Measurements from ENCODE around the gene GPR39.

Gene GPR39

DNA sequence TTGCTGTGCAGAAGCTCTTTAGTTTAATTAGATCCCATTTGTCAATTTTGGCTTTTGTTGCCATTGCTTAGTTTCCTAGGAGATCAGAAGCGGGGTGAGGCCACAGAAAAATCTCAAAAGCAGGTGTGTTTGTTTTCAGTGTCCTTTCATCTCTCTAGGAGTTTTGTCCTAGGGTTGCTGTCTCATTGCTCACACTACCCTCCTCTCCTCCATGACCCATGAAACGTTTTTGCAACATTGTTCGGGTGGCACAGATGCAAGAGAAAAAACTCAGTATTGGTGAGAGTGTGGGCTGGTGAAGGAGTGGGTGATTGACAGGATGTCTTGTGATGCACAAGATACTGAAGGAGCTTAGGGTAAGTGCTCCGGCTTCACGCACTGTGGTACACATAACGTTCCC lies 149.8 kb downstream of the GPR39 start:
- H3K4me3 ChIP-seq (ENCODE audit: low read depth, low read length), result no peak overlapping the region
- H3K79me2 ChIP-seq (ENCODE audit: control insufficient read depth, insufficient read depth, low read length, poor library complexity), result no peaks in the 10 kb centered on the region
- no peak overlapping the region for H4K91ac ChIP-seq (ENCODE audit: low read depth, low read length)
- no peaks in the 10 kb centered on the region for H3K27me3 ChIP-seq (ENCODE audit: insufficient read depth, low read length)
- H3K18ac ChIP-seq (ENCODE audit: low read length), result no peak overlapping the region
- no peak overlapping the region for H4K8ac ChIP-seq (ENCODE audit: low read depth, low read length)
- H3K23ac ChIP-seq (ENCODE audit: low read length), result no peak overlapping the region
- no peak overlapping the region for H2AFZ ChIP-seq (ENCODE audit: insufficient read depth, low read length, poor library complexity)
- H3K79me1 ChIP-seq (ENCODE audit: low read length), result no peaks in the 10 kb centered on the region
- no peak overlapping the region for H3K14ac ChIP-seq (ENCODE audit: low read length)
- no peaks in the 10 kb centered on the region for H3K9me3 ChIP-seq (ENCODE audit: insufficient read depth, low read depth, low read length)
- H3K4ac ChIP-seq (ENCODE audit: low read depth, low read length), result no peak overlapping the region
- H2AK5ac ChIP-seq (ENCODE audit: low read length), result no peak overlapping the region
- no peak overlapping the region for H3K9ac ChIP-seq (ENCODE audit: low read length)
- H3K36me3 ChIP-seq (ENCODE audit: control insufficient read depth in 1 of 2, insufficient read depth in 2 of 2, low read length in 2 of 2), result no peaks in the 10 kb centered on the region
- no peak overlapping the region for H2BK5ac ChIP-seq (ENCODE audit: low read depth, low read length, poor library complexity)
- H3K4me1 ChIP-seq (ENCODE audit: control insufficient read depth in 1 of 2, insufficient read depth in 2 of 2, low read length in 2 of 2), result no peaks in the 10 kb centered on the region
- H2BK12ac ChIP-seq (ENCODE audit: low read length), result no peak overlapping the region
- no peak overlapping the region for H3K4me2 ChIP-seq (ENCODE audit: low read length)
- no peak overlapping the region for H2BK120ac ChIP-seq (ENCODE audit: insufficient read depth, low read length, poor library complexity)
- no peak for DNase-seq
- no peak overlapping the region for H4K12ac ChIP-seq (ENCODE audit: low read depth, low read length)
- no CpG with 5 or more reads among the region's 6 CpGs for WGBS (ENCODE audit: extremely low coverage, insufficient coverage, insufficient read length)
- H3K27ac ChIP-seq (ENCODE audit: low read depth, low read length), result no peak overlapping the region

DNA sequence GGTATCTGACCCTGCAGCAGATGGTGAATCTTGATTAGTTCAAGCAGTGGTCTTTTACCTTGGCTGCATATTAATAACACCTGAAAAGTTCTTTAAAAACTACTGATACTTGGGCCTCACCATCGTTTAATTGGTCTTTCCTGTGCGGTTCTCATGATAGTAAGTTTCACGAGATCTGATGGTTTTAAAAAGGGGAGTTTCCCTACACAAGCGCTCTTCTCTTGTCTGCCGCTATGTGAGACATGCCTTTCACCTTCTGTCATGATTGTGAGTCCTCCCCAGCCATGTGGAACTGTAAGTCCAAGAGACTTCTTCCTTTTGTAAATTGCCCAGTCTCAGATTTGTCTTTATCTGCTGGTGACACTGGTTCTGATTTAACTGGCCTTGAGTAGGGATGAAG lies 151.1 kb downstream of the GPR39 start:
- H3K36me3 ChIP-seq (ENCODE audit: control insufficient read depth in 1 of 2, insufficient read depth in 2 of 2, low read length in 2 of 2), result no peaks in the 10 kb centered on the region
- no peaks in the 10 kb centered on the region for H3K79me2 ChIP-seq (ENCODE audit: control insufficient read depth, insufficient read depth, low read length, poor library complexity)
- no peak overlapping the region for H3K27ac ChIP-seq (ENCODE audit: low read depth, low read length)
- no peak overlapping the region for H3K14ac ChIP-seq (ENCODE audit: low read length)
- H3K18ac ChIP-seq (ENCODE audit: low read length), result no peak overlapping the region
- H2BK120ac ChIP-seq (ENCODE audit: insufficient read depth, low read length, poor library complexity), result no peak overlapping the region
- H3K9me3 ChIP-seq (ENCODE audit: insufficient read depth, low read depth, low read length), result no peaks in the 10 kb centered on the region
- WGBS (ENCODE audit: extremely low coverage, insufficient coverage, insufficient read length), result no CpG with 5 or more reads among the region's 5 CpGs
- no peak overlapping the region for H4K8ac ChIP-seq (ENCODE audit: low read depth, low read length)
- H2AK5ac ChIP-seq (ENCODE audit: low read length), result no peak overlapping the region
- no peak overlapping the region for H2BK5ac ChIP-seq (ENCODE audit: low read depth, low read length, poor library complexity)
- H4K91ac ChIP-seq (ENCODE audit: low read depth, low read length), result no peak overlapping the region
- no peaks in the 10 kb centered on the region for H3K27me3 ChIP-seq (ENCODE audit: insufficient read depth, low read length)
- H3K4me3 ChIP-seq (ENCODE audit: low read depth, low read length), result no peak overlapping the region
- no peaks in the 10 kb centered on the region for H3K4me1 ChIP-seq (ENCODE audit: control insufficient read depth in 1 of 2, insufficient read depth in 2 of 2, low read length in 2 of 2)
- no peak overlapping the region for H3K9ac ChIP-seq (ENCODE audit: low read length)
- no peak overlapping the region for H2AFZ ChIP-seq (ENCODE audit: insufficient read depth, low read length, poor library complexity)
- no peak overlapping the region for H2BK12ac ChIP-seq (ENCODE audit: low read length)
- no peak overlapping the region for H3K23ac ChIP-seq (ENCODE audit: low read length)
- H4K12ac ChIP-seq (ENCODE audit: low read depth, low read length), result no peak overlapping the region
- no peak overlapping the region for H3K4me2 ChIP-seq (ENCODE audit: low read length)
- peak in 1 of 2 donors; percentile 36 for DNase-seq
- H3K4ac ChIP-seq (ENCODE audit: low read depth, low read length), result no peak overlapping the region
- H3K79me1 ChIP-seq (ENCODE audit: low read length), result no peaks in the 10 kb centered on the region

DNA sequence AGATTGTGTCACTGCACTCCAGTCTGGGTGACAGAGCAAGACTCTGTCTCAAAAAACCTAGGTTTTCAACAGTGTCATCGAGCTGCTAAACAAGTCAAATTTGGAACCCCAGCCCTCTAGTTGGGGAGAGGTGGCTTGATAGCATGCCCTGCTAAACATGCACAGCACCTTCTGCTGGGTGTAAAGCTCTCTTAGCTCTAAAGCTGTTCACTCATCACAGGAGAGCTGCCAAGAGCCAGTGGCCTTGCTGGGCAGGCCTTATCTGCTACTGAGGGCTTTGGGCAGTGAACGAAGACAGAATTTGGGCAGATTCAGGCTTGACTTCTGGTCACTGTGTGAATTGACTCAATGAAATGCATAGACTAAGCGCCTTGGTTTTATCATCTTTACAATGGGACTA lies 152.1 kb downstream of the GPR39 start:
- no peaks in the 10 kb centered on the region for H3K79me2 ChIP-seq (ENCODE audit: control insufficient read depth, insufficient read depth, low read length, poor library complexity)
- H3K9me3 ChIP-seq (ENCODE audit: insufficient read depth, low read depth, low read length), result no peaks in the 10 kb centered on the region
- no peak overlapping the region for H3K4ac ChIP-seq (ENCODE audit: low read depth, low read length)
- DNase-seq, result no peak
- whole genome bisulfite sequencing (ENCODE audit: extremely low coverage, insufficient coverage, insufficient read length), result no CpG with 5 or more reads among the region's 3 CpGs
- no peak overlapping the region for H3K4me2 ChIP-seq (ENCODE audit: low read length)
- H3K27ac ChIP-seq (ENCODE audit: low read depth, low read length), result no peak overlapping the region
- no peak overlapping the region for H2BK12ac ChIP-seq (ENCODE audit: low read length)
- no peak overlapping the region for H3K14ac ChIP-seq (ENCODE audit: low read length)
- H3K23ac ChIP-seq (ENCODE audit: low read length), result no peak overlapping the region
- H3K4me1 ChIP-seq (ENCODE audit: control insufficient read depth in 1 of 2, insufficient read depth in 2 of 2, low read length in 2 of 2), result no peaks in the 10 kb centered on the region
- no peak overlapping the region for H2AFZ ChIP-seq (ENCODE audit: insufficient read depth, low read length, poor library complexity)
- no peak overlapping the region for H4K12ac ChIP-seq (ENCODE audit: low read depth, low read length)
- no peak overlapping the region for H3K18ac ChIP-seq (ENCODE audit: low read length)
- H3K27me3 ChIP-seq (ENCODE audit: insufficient read depth, low read length), result no peaks in the 10 kb centered on the region
- H2BK5ac ChIP-seq (ENCODE audit: low read depth, low read length, poor library complexity), result no peak overlapping the region
- no peak overlapping the region for H3K9ac ChIP-seq (ENCODE audit: low read length)
- H3K36me3 ChIP-seq (ENCODE audit: control insufficient read depth in 1 of 2, insufficient read depth in 2 of 2, low read length in 2 of 2), result no peaks in the 10 kb centered on the region
- no peak overlapping the region for H4K8ac ChIP-seq (ENCODE audit: low read depth, low read length)
- no peaks in the 10 kb centered on the region for H3K79me1 ChIP-seq (ENCODE audit: low read length)
- no peak overlapping the region for H2AK5ac ChIP-seq (ENCODE audit: low read length)
- no peak overlapping the region for H4K91ac ChIP-seq (ENCODE audit: low read depth, low read length)
- no peak overlapping the region for H3K4me3 ChIP-seq (ENCODE audit: low read depth, low read length)
- no peak overlapping the region for H2BK120ac ChIP-seq (ENCODE audit: insufficient read depth, low read length, poor library complexity)

DNA sequence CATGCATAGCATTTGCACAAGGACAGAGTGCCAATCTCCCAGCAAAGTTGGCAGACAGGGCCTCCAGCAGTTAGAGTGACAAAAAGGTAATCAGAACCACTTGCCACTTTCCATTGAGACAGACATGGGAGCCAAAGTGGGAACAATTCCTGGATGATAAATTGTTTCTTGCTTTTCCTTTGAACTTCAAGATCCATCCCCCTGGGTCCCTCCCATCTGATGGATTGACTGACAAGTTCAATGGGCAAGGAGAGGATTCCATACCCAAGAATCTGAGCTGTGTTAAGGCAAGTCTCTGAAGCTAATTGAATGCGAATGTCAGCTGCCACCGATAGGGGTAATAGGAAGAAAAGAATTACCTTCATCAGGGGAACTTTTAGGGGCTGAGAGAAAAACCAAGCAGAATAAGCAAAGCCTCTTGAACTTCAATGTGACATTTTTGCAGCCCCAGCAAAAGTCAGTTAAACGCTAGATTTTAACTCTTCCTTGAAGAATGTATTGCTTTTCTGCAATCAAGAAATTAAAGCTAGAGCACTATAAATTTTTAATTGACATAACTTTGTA lies 156.9 kb downstream of the GPR39 start:
- no peak overlapping the region for H3K4ac ChIP-seq (ENCODE audit: low read depth, low read length)
- no peak for DNase-seq
- WGBS (ENCODE audit: extremely low coverage, insufficient coverage, insufficient read length), result no CpG with 5 or more reads among the region's 3 CpGs

More for the DNA sequence above, 156.9 kb downstream of the GPR39 start:
- Histone ChIP-seq H3K36me3 (ENCODE audit: control insufficient read depth in 1 of 2, insufficient read depth in 2 of 2, low read length in 2 of 2) (no peaks in the 10 kb centered on the region), H3K14ac (ENCODE audit: low read length) (no peak overlapping the region), H3K18ac (ENCODE audit: low read length) (no peak overlapping the region), H3K23ac (ENCODE audit: low read length) (no peak overlapping the region), H4K91ac (ENCODE audit: low read depth, low read length) (no peak overlapping the region), H2BK120ac (ENCODE audit: insufficient read depth, low read length, poor library complexity) (no peak overlapping the region), H2AK5ac (ENCODE audit: low read length) (no peak overlapping the region), H2AFZ (ENCODE audit: insufficient read depth, low read length, poor library complexity) (no peak overlapping the region), H2BK5ac (ENCODE audit: low read depth, low read length, poor library complexity) (no peak overlapping the region), H3K9ac (ENCODE audit: low read length) (no peak overlapping the region), H3K79me1 (ENCODE audit: low read length) (no peaks in the 10 kb centered on the region), H4K8ac (ENCODE audit: low read depth, low read length) (no peak overlapping the region), H3K4me2 (ENCODE audit: low read length) (no peak overlapping the region), H3K27me3 (ENCODE audit: insufficient read depth, low read length) (no peaks in the 10 kb centered on the region), H2BK12ac (ENCODE audit: low read length) (no peak overlapping the region), H3K4me1 (ENCODE audit: control insufficient read depth in 1 of 2, insufficient read depth in 2 of 2, low read length in 2 of 2) (no peaks in the 10 kb centered on the region), H3K27ac (ENCODE audit: low read depth, low read length) (no peak overlapping the region), H4K12ac (ENCODE audit: low read depth, low read length) (no peak overlapping the region), H3K4me3 (ENCODE audit: low read depth, low read length) (no peak overlapping the region), H3K79me2 (ENCODE audit: control insufficient read depth, insufficient read depth, low read length, poor library complexity) (no peaks in the 10 kb centered on the region), H3K9me3 (ENCODE audit: insufficient read depth, low read depth, low read length) (no peaks in the 10 kb centered on the region)

Data from trophoblast cell (in vitro differentiated cells and primary cell).